Astrocyte (in vitro differentiated cells and primary cell): ENCODE measurements around the gene MASP1. TPM values are rescaled to one million over a fixed set of nuclear protein-coding genes. Genes with fewer than 3 reads are reported as not detected.
A peak's percentile ranks its signal among the peaks of the same experiment; 100 is the strongest.

Experiments used
- DNase-seq: peaks from one replicate; pipeline ENCODE4 v3.0.0-alpha.2; 2010; ENCODE audit warnings: low read depth
- FAIRE-seq: peaks from 2 replicates; lab custom pipeline; 2011; peaks lifted over from hg19 to GRCh38; lab: Jason Lieb, UNC
- H2AFZ ChIP-seq: 2 replicates; pipeline ENCODE4 v1.6.0; 2012; ENCODE audit warnings: low read depth, low read length, inconsistent platforms
- H3K27ac ChIP-seq: 2 replicates; pipeline ENCODE4 v1.5.1; 2011; ENCODE audit warnings: low read depth, low read length, inconsistent platforms
- H3K27me3 ChIP-seq: 2 replicates; pipeline ENCODE4 v1.6.0; 2011; ENCODE audit warnings: low read length, inconsistent platforms; ENCODE audit not compliant: insufficient read depth
- H3K36me3 ChIP-seq: 2 replicates; pipeline ENCODE4 v1.5.1; 2011; ENCODE audit warnings: low read length, inconsistent platforms; ENCODE audit not compliant: insufficient read depth
- H3K4me1 ChIP-seq: 2 replicates; pipeline ENCODE4 v1.5.1; 2011; ENCODE audit warnings: low read length, inconsistent platforms; ENCODE audit not compliant: insufficient read depth
- H3K4me2 ChIP-seq: 2 replicates; pipeline ENCODE4 v1.6.0; 2012; ENCODE audit warnings: low read length, inconsistent platforms
- H3K4me3 ChIP-seq: 2 replicates; pipeline ENCODE4 v1.5.1; 2011; ENCODE audit warnings: low read depth, mild to moderate bottlenecking, low read length, inconsistent platforms; ENCODE audit not compliant: insufficient read depth
- H3K79me2 ChIP-seq: 2 replicates; pipeline ENCODE4 v1.6.0; 2012; ENCODE audit warnings: mild to moderate bottlenecking, low read length, inconsistent platforms; ENCODE audit not compliant: insufficient read depth
- H3K9ac ChIP-seq: 2 replicates; pipeline ENCODE4 v1.6.0; 2012; ENCODE audit warnings: mild to moderate bottlenecking, low read length, inconsistent platforms
- H3K9me3 ChIP-seq: 2 replicates; pipeline ENCODE4 v1.5.1; 2012; ENCODE audit warnings: low read depth, mild to moderate bottlenecking, low read length, inconsistent platforms; ENCODE audit not compliant: insufficient read depth
- H4K20me1 ChIP-seq: 2 replicates; pipeline ENCODE4 v1.6.0; 2012; ENCODE audit warnings: low read length, inconsistent platforms; ENCODE audit not compliant: insufficient read depth
- H3K27ac Mint-ChIP-seq: one replicate; pipeline ENCODE4 v1.8.0; 2021; ENCODE audit warnings: mild to moderate bottlenecking, mixed read lengths; ENCODE audit not compliant: unreplicated experiment
- H3K27me3 Mint-ChIP-seq: one replicate; pipeline ENCODE4 v1.8.0; 2021; ENCODE audit warnings: low read depth, mixed read lengths; ENCODE audit not compliant: unreplicated experiment
- H3K36me3 Mint-ChIP-seq: one replicate; pipeline ENCODE4 v1.8.0; 2021; ENCODE audit warnings: low read depth, mixed read lengths; ENCODE audit not compliant: unreplicated experiment
- H3K4me1 Mint-ChIP-seq: one replicate; pipeline ENCODE4 v1.8.0; 2021; ENCODE audit warnings: low read depth, mixed read lengths; ENCODE audit not compliant: unreplicated experiment
- H3K4me3 Mint-ChIP-seq: one replicate; pipeline ENCODE4 v1.8.0; 2021; ENCODE audit warnings: mild to moderate bottlenecking, moderate library complexity, mixed read lengths; ENCODE audit not compliant: unreplicated experiment
- H3K9me3 Mint-ChIP-seq: one replicate; pipeline ENCODE4 v1.8.0; 2021; ENCODE audit warnings: mild to moderate bottlenecking, mixed read lengths; ENCODE audit not compliant: unreplicated experiment
- EZH2 ChIP-seq: IDR thresholded peaks from 2 replicates; pipeline ENCODE4 v1.6.1; 2012; ENCODE audit warnings: mild to moderate bottlenecking, low read length, inconsistent platforms; ENCODE audit not compliant: insufficient read depth
- total RNA-seq: library from RNA; stranded (reverse); gene quantifications from 2 replicates; pipeline ENCODE4 v1.2.1, GENCODE V29; 2021
- TF ChIP-seq, protein P1 (sequence below): IDR thresholded peaks from 2 replicates; pipeline ENCODE4 v1.5.1; 2011; ENCODE audit warnings: low read depth, mild to moderate bottlenecking, inconsistent platforms, low read length, moderate library complexity; ENCODE audit not compliant: insufficient read depth

The MASP1 gene
- total RNA-seq, 1 donor from 2014 or later: 0.79 TPM

DNA sequence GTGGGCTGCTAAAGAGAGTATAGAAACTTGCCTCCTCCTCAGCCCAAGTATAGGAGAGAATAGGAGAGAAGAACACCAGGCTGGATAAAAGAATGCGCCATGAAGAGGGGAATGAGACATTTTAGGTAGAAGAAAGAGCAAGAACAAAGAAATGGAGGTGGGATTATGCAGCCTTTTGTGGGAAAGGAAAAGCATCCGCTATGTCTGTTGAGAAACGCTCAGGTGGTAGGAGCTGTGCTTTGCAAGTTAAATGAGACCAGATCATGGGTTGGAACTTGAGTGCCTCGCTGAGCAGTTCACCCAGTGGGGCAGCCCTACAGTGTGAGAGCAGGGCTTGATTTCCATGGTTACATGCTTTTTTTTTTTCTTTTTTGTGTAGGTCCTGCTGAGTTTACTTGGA is 105.8 kb downstream of the MASP1 start:
- Mint-ChIP-seq H3K4me1 (peaks cover 43% of the 10 kb centered on the region), H3K9me3 (no peaks in the 10 kb centered on the region), H3K27ac (peak overlapping the region; percentile 59), H3K27me3 (no peaks in the 10 kb centered on the region), H3K4me3 (no peak overlapping the region), H3K36me3 (no peaks in the 10 kb centered on the region)
- no peaks in the 10 kb centered on the region for H3K9me3 ChIP-seq
- no peak overlapping the region for H3K4me2 ChIP-seq
- DNase-seq (no peak), FAIRE-seq (no peak)
- no peaks in the 10 kb centered on the region for H4K20me1 ChIP-seq
- no peak overlapping the region for H3K9ac ChIP-seq
- H3K4me3 ChIP-seq: no peak overlapping the region
- TF ChIP-seq EZH2: no peak
- TF ChIP-seq, protein P1, sequence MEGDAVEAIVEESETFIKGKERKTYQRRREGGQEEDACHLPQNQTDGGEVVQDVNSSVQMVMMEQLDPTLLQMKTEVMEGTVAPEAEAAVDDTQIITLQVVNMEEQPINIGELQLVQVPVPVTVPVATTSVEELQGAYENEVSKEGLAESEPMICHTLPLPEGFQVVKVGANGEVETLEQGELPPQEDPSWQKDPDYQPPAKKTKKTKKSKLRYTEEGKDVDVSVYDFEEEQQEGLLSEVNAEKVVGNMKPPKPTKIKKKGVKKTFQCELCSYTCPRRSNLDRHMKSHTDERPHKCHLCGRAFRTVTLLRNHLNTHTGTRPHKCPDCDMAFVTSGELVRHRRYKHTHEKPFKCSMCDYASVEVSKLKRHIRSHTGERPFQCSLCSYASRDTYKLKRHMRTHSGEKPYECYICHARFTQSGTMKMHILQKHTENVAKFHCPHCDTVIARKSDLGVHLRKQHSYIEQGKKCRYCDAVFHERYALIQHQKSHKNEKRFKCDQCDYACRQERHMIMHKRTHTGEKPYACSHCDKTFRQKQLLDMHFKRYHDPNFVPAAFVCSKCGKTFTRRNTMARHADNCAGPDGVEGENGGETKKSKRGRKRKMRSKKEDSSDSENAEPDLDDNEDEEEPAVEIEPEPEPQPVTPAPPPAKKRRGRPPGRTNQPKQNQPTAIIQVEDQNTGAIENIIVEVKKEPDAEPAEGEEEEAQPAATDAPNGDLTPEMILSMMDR: no peak
- H3K36me3 ChIP-seq: no peaks in the 10 kb centered on the region
- H3K79me2 ChIP-seq: no peaks in the 10 kb centered on the region
- no peak overlapping the region for H3K27ac ChIP-seq
- no peak overlapping the region for H2AFZ ChIP-seq
- no peaks in the 10 kb centered on the region for H3K27me3 ChIP-seq
- H3K4me1 ChIP-seq: peaks cover 12% of the 10 kb centered on the region

Other genes starting within 250 kb of the MASP1 start
- gene RPL39L, start 152.2 kb downstream of the MASP1 start, total RNA-seq: 6.5 and 7.6 TPM in 2 replicates
- gene RTP1, start 94.3 kb downstream of the MASP1 start, total RNA-seq: not detected in 2 replicates
- 1.2 TPM in 2 replicates for gene RTP4, start 76.6 kb upstream of the MASP1 start, total RNA-seq